ENCODE results near the gene KLHL17.

The KLHL17 gene

DNA sequence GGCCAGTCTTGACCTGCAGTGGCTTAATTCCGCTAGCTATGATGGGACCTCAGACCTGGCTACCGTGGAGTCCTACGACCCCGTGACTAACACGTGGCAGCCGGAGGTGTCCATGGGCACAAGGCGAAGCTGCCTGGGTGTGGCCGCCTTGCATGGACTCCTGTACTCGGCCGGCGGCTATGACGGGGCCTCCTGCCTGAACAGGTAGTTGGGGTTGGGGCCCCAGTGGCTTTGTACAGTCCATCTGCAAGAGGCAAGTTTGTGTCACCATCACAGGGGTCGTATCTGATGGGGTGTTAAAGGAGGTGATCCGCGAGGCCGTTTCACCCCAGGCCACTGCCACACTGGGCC is 2.9 kb downstream of the KLHL17 start:
- no peaks in the 10 kb centered on the region for H3K27me3 ChIP-seq (ENCODE audit: insufficient read depth, poor library complexity, severe bottlenecking)

DNA sequence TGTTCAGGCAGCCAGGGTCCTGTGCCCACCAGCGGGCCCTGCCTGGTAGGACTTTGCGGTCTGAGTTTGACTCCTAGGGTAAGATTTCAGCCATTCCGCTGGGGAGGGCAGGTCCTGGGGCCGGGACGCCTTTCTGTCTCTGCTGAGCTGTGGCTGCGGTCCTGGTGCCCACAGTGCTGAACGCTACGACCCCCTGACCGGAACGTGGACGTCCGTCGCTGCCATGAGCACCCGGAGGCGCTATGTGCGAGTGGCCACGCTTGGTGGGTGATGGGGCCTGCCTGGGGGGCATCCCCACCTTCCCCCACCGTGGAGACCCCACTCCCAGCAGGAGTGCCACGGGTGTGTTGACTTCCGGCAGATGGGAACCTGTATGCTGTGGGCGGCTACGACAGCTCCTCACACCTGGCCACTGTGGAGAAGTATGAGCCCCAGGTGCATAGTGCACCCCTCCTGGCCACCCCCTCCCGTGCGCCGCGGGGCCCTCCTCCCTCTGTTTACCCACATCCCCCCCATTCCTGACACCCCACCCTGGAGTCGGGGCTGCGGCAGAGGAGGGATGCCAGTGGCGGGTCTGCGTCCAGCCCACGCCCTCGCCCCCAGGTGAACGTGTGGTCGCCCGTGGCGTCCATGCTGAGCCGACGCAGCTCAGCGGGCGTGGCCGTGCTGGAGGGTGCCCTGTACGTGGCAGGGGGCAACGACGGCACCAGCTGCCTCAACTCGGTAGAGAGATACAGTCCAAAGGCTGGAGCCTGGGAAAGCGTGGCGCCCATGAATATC is 3.6 kb downstream of the KLHL17 start:
- Histone ChIP-seq H3K27me3 (ENCODE audit: insufficient read depth, poor library complexity, severe bottlenecking) (no peaks in the 10 kb centered on the region), H3K36me3 (ENCODE audit: low read depth) (peaks cover 11% of the 10 kb centered on the region), H3K4me3 (ENCODE audit: severe bottlenecking) (no peak overlapping the region), H3K9me3 (ENCODE audit: severe bottlenecking) (no peaks in the 10 kb centered on the region), H3K4me1 (ENCODE audit: insufficient read depth, poor library complexity, severe bottlenecking) (no peaks in the 10 kb centered on the region), H3K27ac (ENCODE audit: poor library complexity, severe bottlenecking) (no peak overlapping the region)
- DNase-seq (ENCODE audit: low spot score) (no peak), ATAC-seq (ENCODE audit: low read depth) (no peak)
- TF ChIP-seq, protein P1, sequence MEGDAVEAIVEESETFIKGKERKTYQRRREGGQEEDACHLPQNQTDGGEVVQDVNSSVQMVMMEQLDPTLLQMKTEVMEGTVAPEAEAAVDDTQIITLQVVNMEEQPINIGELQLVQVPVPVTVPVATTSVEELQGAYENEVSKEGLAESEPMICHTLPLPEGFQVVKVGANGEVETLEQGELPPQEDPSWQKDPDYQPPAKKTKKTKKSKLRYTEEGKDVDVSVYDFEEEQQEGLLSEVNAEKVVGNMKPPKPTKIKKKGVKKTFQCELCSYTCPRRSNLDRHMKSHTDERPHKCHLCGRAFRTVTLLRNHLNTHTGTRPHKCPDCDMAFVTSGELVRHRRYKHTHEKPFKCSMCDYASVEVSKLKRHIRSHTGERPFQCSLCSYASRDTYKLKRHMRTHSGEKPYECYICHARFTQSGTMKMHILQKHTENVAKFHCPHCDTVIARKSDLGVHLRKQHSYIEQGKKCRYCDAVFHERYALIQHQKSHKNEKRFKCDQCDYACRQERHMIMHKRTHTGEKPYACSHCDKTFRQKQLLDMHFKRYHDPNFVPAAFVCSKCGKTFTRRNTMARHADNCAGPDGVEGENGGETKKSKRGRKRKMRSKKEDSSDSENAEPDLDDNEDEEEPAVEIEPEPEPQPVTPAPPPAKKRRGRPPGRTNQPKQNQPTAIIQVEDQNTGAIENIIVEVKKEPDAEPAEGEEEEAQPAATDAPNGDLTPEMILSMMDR (IDR thresholded peaks at IDR 0.05; ENCODE audit: poor library complexity, severe bottlenecking), result no peak

More for the DNA sequence above, 2.9 kb downstream of the KLHL17 start:
- TF ChIP-seq, protein P1 (IDR thresholded peaks at IDR 0.05; ENCODE audit: poor library complexity, severe bottlenecking), result no peak
- H3K36me3 ChIP-seq (ENCODE audit: low read depth), result peaks cover 11% of the 10 kb centered on the region
- H3K4me3 ChIP-seq (ENCODE audit: severe bottlenecking), result no peak overlapping the region
- DNase-seq (ENCODE audit: low spot score) (no peak), ATAC-seq (ENCODE audit: low read depth) (no peak)
- H3K9me3 ChIP-seq (ENCODE audit: severe bottlenecking), result no peaks in the 10 kb centered on the region
- H3K27ac ChIP-seq (ENCODE audit: poor library complexity, severe bottlenecking), result no peak overlapping the region
- H3K4me1 ChIP-seq (ENCODE audit: insufficient read depth, poor library complexity, severe bottlenecking), result no peaks in the 10 kb centered on the region

DNA sequence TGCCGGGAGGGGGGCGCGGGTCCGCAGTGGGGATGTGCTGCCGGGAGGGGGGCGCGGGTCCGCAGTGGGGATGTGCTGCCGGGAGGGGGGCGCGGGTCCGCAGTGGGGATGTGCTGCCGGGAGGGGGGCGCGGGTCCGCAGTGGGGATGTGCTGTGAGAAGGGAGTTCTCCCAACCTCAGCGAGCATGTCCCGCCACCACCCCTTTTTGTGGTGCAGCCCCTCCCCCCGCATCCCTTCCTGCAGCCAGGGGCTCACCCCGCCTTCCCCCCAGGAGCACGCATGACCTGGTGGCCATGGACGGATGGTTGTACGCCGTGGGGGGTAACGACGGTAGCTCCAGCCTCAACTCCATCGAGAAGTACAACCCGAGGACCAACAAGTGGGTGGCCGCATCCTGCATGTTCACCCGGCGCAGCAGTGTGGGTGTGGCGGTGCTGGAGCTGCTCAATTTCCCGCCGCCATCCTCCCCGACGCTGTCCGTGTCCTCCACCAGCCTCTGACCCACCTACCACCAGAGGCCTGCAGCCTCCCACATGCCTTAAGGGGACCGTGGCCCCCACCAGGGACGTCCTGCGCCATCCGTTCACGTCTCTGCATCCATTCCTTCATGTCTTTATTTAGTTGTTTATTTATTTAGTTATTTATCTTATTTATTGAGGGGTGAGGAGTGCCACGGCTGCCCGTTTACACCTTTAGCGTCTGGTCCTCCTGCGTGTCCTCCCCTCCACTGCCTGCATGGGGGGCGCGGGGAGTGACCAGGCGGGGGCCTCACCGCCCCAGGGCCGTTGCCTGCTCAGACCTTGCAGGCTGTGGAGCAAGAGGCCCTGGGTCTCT is 4.5 kb downstream of the KLHL17 start:
- Histone ChIP-seq H3K9me3 (ENCODE audit: severe bottlenecking) (no peaks in the 10 kb centered on the region), H3K4me3 (ENCODE audit: severe bottlenecking) (no peak overlapping the region), H3K27me3 (ENCODE audit: insufficient read depth, poor library complexity, severe bottlenecking) (no peaks in the 10 kb centered on the region), H3K4me1 (ENCODE audit: insufficient read depth, poor library complexity, severe bottlenecking) (no peaks in the 10 kb centered on the region), H3K36me3 (ENCODE audit: low read depth) (peaks cover 11% of the 10 kb centered on the region), H3K27ac (ENCODE audit: poor library complexity, severe bottlenecking) (peak overlapping the region; percentile 89)
- DNase-seq (ENCODE audit: low spot score) (no peak), ATAC-seq (ENCODE audit: low read depth) (no peak)
- TF ChIP-seq, protein P1 (IDR thresholded peaks at IDR 0.05; ENCODE audit: poor library complexity, severe bottlenecking), result no peak

DNA sequence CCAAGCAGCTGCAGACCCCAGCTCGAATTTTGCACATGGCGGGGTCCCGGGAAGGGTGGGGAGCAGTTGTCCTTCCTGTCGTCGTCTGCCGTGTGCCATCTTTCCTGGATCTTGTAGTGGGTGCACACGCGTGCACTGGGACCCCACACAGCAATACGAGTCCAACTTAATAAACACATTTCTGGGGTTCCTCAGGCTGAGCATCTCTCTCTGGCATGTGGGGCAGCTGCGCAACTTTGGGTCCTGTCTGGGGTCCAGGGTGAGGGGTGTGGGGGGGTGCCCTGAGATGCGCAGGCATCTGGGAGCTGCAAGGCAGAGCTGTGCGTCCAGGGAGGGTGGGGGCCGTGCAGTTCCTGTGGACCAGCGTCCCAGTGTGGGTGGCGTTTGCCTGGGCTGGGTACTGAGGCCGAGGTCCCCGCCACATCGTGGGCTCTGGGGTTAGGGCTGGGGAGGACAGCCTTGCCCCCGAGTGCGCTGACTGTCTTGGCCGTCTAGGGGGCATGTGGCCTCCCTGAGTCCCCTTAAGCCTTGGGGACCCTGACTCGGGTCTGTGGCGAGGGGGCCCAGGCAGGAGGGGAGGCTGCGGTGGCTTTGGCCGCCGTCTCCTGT is 5.2 kb downstream of the KLHL17 start:
- Histone ChIP-seq H3K4me3 (ENCODE audit: severe bottlenecking) (peak overlapping the region; percentile 61), H3K36me3 (ENCODE audit: low read depth) (peaks cover 11% of the 10 kb centered on the region), H3K4me1 (ENCODE audit: insufficient read depth, poor library complexity, severe bottlenecking) (no peaks in the 10 kb centered on the region), H3K27ac (ENCODE audit: poor library complexity, severe bottlenecking) (peak overlapping the region; percentile 89), H3K27me3 (ENCODE audit: insufficient read depth, poor library complexity, severe bottlenecking) (no peaks in the 10 kb centered on the region), H3K9me3 (ENCODE audit: severe bottlenecking) (no peaks in the 10 kb centered on the region)
- TF ChIP-seq, protein P1 (IDR thresholded peaks at IDR 0.05; ENCODE audit: poor library complexity, severe bottlenecking), result no peak
- ATAC-seq (ENCODE audit: low read depth) (peak; percentile 0; the same call in 1 of the 3 replicates), DNase-seq (ENCODE audit: low spot score) (no peak)

Measured in RWPE2 (cell line).